HEK293 (cell line): ENCODE data around the gene ZNF140.

Experiments used
- GLIS2 ChIP-seq: fragments of 450-650 bp; formaldehyde crosslinking; IDR thresholded peaks from 2 replicates; pipeline ENCODE4 v1.5.1; 2016; ENCODE audit warnings: missing biosample characterization, missing genetic modification characterization
- SCRT2 ChIP-seq: fragments of 450-650 bp; formaldehyde crosslinking; IDR thresholded peaks from 2 replicates; pipeline ENCODE4 v1.5.1; 2016; ENCODE audit warnings: missing biosample characterization, missing genetic modification characterization
- WT1 ChIP-seq: fragments of 450-650 bp; formaldehyde crosslinking; IDR thresholded peaks from 2 replicates; pipeline ENCODE4 v1.5.1; 2016; ENCODE audit warnings: missing biosample characterization, missing genetic modification characterization
- ZBTB1 ChIP-seq: fragments of 450-650 bp; formaldehyde crosslinking; IDR thresholded peaks from 2 replicates; pipeline ENCODE4 v1.5.1; 2016; ENCODE audit warnings: missing biosample characterization, missing genetic modification characterization
- ZEB2 ChIP-seq: fragments of 450-650 bp; formaldehyde crosslinking; IDR thresholded peaks from 2 replicates; pipeline ENCODE4 v1.5.1; 2016; ENCODE audit warnings: missing biosample characterization, missing genetic modification characterization
- ZNF140 ChIP-seq: fragments of 450-650 bp; formaldehyde crosslinking; IDR thresholded peaks from 2 replicates; pipeline ENCODE4 v1.5.1; 2016; ENCODE audit warnings: missing biosample characterization, missing genetic modification characterization
- ZNF2 ChIP-seq: fragments of 450-650 bp; formaldehyde crosslinking; IDR thresholded peaks from 2 replicates; pipeline ENCODE4 v1.5.1; 2016; ENCODE audit warnings: missing biosample characterization, missing genetic modification characterization
- ZNF214 ChIP-seq: fragments of 450-650 bp; formaldehyde crosslinking; IDR thresholded peaks from 2 replicates; pipeline ENCODE4 v1.5.1; 2017; ENCODE audit warnings: missing biosample characterization, mild to moderate bottlenecking, missing genetic modification characterization, borderline replicate concordance
- ZNF23 ChIP-seq: fragments of 450-650 bp; formaldehyde crosslinking; IDR thresholded peaks from 2 replicates; pipeline ENCODE4 v1.5.1; 2016; ENCODE audit warnings: missing biosample characterization, missing genetic modification characterization, borderline replicate concordance
- ZNF292 ChIP-seq: fragments of 450-650 bp; formaldehyde crosslinking; IDR thresholded peaks from 2 replicates; pipeline ENCODE4 v1.5.1; 2016; ENCODE audit warnings: low read depth, missing biosample characterization, missing genetic modification characterization, borderline replicate concordance
- ZNF341 ChIP-seq: fragments of 450-650 bp; formaldehyde crosslinking; IDR thresholded peaks from 2 replicates; pipeline ENCODE4; 2016; ENCODE audit warnings: low read depth, missing biosample characterization, missing genetic modification characterization
- ZNF423 ChIP-seq: fragments of 450-650 bp; formaldehyde crosslinking; IDR thresholded peaks from 2 replicates; pipeline ENCODE4 v1.5.1; 2016; ENCODE audit warnings: missing biosample characterization, missing genetic modification characterization
- ZNF473 ChIP-seq: fragments of 450-650 bp; formaldehyde crosslinking; IDR thresholded peaks from 2 replicates; pipeline ENCODE4 v1.5.1; 2017; ENCODE audit warnings: missing biosample characterization, missing genetic modification characterization
- ZNF555 ChIP-seq: fragments of 450-650 bp; formaldehyde crosslinking; conservative IDR thresholded peaks from 2 replicates; pipeline ENCODE4 v1.5.1; 2017; ENCODE audit warnings: missing biosample characterization, mild to moderate bottlenecking, missing genetic modification characterization, inconsistent platforms
- ZNF560 ChIP-seq: fragments of 450-650 bp; formaldehyde crosslinking; IDR thresholded peaks from 2 replicates; pipeline ENCODE4 v1.5.1; 2017; ENCODE audit warnings: missing biosample characterization, missing genetic modification characterization, borderline replicate concordance
- ZNF585B ChIP-seq: fragments of 450-650 bp; formaldehyde crosslinking; IDR thresholded peaks from 2 replicates; pipeline ENCODE4 v1.5.1; 2016; ENCODE audit warnings: missing biosample characterization, missing genetic modification characterization
- ZNF654 ChIP-seq: fragments of 450-650 bp; formaldehyde crosslinking; IDR thresholded peaks from 2 replicates; pipeline ENCODE4 v1.5.1; 2016; ENCODE audit warnings: low read depth, missing biosample characterization, missing genetic modification characterization
- ZNF658 ChIP-seq: fragments of 450-650 bp; formaldehyde crosslinking; IDR thresholded peaks from 2 replicates; pipeline ENCODE4; 2016; ENCODE audit warnings: missing biosample characterization, missing genetic modification characterization
- ZNF664 ChIP-seq: fragments of 450-650 bp; formaldehyde crosslinking; IDR thresholded peaks from 2 replicates; pipeline ENCODE4 v1.5.1; 2016; ENCODE audit warnings: missing biosample characterization, missing genetic modification characterization
- ZNF791 ChIP-seq: fragments of 450-650 bp; formaldehyde crosslinking; IDR thresholded peaks from 2 replicates; pipeline ENCODE4 v1.5.1; 2016; ENCODE audit warnings: missing biosample characterization, missing genetic modification characterization
- TF ChIP-seq, protein P1 (sequence below): fragments of 450-650 bp; formaldehyde crosslinking; IDR thresholded peaks from 2 replicates; pipeline ENCODE4 v1.5.1; 2016; ENCODE audit warnings: missing biosample characterization, missing genetic modification characterization
- TF ChIP-seq, protein P2 (sequence below): fragments of 450-650 bp; formaldehyde crosslinking; optimal IDR thresholded peaks from 2 replicates; pipeline ENCODE3; 2016; ENCODE audit warnings: missing biosample characterization, mild to moderate bottlenecking, missing genetic modification characterization
- TF ChIP-seq, protein P3 (sequence below): fragments of 450-650 bp; IDR thresholded peaks from 2 replicates; pipeline ENCODE4 v1.5.1; 2018; ENCODE audit warnings: missing biosample characterization, missing genetic modification characterization
- TF ChIP-seq, protein P4 (sequence below): sonication (generic); formaldehyde crosslinking; IDR thresholded peaks from 2 replicates; pipeline ENCODE4 v1.8.1; 2022; ENCODE audit warnings: mild to moderate bottlenecking, moderate library complexity, missing genetic modification reagents
- TF ChIP-seq, protein P5 (sequence below): fragments of 450-650 bp; formaldehyde crosslinking; IDR thresholded peaks from 2 replicates; pipeline ENCODE4 v1.5.1; 2016; ENCODE audit warnings: missing biosample characterization, missing genetic modification characterization
- TF ChIP-seq, protein P6 (sequence below): fragments of 450-650 bp; formaldehyde crosslinking; IDR thresholded peaks from 2 replicates; pipeline ENCODE4 v1.5.1; 2016; ENCODE audit warnings: missing biosample characterization, missing genetic modification characterization, borderline replicate concordance
- TF ChIP-seq, protein P7 (sequence below): fragments of 450-650 bp; formaldehyde crosslinking; IDR thresholded peaks from 2 replicates; pipeline ENCODE4 v1.5.1; 2017; ENCODE audit warnings: missing biosample characterization, missing genetic modification characterization

ZNF140 gene

DNA sequence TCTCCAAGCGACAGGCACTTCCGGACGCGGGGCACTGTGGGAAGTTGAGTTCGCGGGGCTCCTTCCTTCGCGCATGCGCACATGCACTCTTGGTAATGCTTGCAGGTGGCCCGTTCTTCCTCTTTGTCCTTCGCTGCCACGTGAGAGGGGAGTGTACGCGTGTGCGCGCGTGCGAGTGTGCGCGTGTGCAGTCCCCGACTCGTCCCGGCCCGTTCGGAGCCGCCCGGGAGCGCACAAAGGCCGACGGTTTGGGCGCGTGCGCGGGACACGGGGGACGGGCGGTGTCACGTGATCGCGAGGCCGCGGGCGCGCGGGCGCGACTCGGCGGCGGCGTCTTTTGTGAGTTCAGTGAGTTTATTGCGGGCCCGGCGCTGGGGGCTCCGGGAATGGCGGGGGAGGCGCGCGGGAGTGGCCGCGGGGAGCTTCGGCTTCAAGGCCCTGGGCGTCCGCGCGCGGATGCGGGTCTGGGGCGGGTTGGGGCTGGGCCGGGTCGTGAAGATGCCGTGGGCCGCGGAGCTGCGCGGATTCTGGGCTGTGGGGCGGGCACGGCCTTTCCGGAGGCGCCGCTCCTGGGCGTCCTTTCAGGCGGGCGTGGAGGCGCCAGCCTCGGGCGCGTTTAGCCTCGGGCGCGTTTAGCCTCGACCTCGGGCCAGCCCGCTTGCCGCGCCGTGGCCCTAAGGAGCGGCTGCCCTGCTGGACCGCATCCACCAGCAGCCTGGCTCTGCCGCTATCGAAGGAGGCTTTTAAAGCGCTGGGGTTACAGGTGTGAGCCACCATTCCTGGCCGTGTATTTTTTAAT, 43.3 kb upstream of the ZNF140 start, which contains the start of gene ZNF84 (continued):
- TF ChIP-seq ZNF2 (tag by site-specific recombination) (no peak), ZEB2 (tag by site-specific recombination) (peak; percentile 44; the same call in 1 of the 2 replicates), ZNF654 (tag by site-specific recombination) (no peak), ZNF23 (no peak), ZNF214 (tag by site-specific recombination) (no peak), ZNF664 (tag by site-specific recombination) (no peak), ZNF292 (no peak), ZNF473 (tag by site-specific recombination) (no peak), SCRT2 (peak; percentile 63), ZNF791 (tag by site-specific recombination) (no peak), ZNF423 (no peak), ZNF140 (tag by site-specific recombination) (no peak), ZNF658 (tag by site-specific recombination) (no peak), ZNF555 (tag by site-specific recombination) (no peak), ZBTB1 (tag by site-specific recombination) (no peak), ZNF585B (tag by site-specific recombination) (no peak), WT1 (no peak), ZNF560 (no peak), GLIS2 (tag by site-specific recombination) (peak; percentile 40; the same call in 1 of the 2 replicates), ZNF341 (tag by site-specific recombination) (peak; percentile 48; the same call in 1 of the 2 replicates)
- TF ChIP-seq, protein P1, sequence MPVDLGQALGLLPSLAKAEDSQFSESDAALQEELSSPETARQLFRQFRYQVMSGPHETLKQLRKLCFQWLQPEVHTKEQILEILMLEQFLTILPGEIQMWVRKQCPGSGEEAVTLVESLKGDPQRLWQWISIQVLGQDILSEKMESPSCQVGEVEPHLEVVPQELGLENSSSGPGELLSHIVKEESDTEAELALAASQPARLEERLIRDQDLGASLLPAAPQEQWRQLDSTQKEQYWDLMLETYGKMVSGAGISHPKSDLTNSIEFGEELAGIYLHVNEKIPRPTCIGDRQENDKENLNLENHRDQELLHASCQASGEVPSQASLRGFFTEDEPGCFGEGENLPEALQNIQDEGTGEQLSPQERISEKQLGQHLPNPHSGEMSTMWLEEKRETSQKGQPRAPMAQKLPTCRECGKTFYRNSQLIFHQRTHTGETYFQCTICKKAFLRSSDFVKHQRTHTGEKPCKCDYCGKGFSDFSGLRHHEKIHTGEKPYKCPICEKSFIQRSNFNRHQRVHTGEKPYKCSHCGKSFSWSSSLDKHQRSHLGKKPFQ (tag by site-specific recombination) = no peak
- TF ChIP-seq, protein P2, sequence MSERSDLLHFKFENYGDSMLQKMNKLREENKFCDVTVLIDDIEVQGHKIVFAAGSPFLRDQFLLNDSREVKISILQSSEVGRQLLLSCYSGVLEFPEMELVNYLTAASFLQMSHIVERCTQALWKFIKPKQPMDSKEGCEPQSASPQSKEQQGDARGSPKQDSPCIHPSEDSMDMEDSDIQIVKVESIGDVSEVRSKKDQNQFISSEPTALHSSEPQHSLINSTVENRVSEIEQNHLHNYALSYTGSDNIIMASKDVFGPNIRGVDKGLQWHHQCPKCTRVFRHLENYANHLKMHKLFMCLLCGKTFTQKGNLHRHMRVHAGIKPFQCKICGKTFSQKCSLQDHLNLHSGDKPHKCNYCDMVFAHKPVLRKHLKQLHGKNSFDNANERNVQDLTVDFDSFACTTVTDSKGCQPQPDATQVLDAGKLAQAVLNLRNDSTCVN (tag by site-specific recombination) = peak; percentile 99
- TF ChIP-seq, protein P3, sequence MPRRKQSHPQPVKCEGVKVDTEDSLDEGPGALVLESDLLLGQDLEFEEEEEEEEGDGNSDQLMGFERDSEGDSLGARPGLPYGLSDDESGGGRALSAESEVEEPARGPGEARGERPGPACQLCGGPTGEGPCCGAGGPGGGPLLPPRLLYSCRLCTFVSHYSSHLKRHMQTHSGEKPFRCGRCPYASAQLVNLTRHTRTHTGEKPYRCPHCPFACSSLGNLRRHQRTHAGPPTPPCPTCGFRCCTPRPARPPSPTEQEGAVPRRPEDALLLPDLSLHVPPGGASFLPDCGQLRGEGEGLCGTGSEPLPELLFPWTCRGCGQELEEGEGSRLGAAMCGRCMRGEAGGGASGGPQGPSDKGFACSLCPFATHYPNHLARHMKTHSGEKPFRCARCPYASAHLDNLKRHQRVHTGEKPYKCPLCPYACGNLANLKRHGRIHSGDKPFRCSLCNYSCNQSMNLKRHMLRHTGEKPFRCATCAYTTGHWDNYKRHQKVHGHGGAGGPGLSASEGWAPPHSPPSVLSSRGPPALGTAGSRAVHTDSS (tag by site-specific recombination) = 0 out of 2 replicates have a peak, but pooled peaks have one; percentile 5
- TF ChIP-seq, protein P4, sequence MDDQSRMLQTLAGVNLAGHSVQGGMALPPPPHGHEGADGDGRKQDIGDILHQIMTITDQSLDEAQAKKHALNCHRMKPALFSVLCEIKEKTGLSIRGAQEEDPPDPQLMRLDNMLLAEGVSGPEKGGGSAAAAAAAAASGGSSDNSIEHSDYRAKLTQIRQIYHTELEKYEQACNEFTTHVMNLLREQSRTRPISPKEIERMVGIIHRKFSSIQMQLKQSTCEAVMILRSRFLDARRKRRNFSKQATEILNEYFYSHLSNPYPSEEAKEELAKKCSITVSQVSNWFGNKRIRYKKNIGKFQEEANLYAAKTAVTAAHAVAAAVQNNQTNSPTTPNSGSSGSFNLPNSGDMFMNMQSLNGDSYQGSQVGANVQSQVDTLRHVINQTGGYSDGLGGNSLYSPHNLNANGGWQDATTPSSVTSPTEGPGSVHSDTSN (CRISPR knock-in tag) = no peak
- TF ChIP-seq, protein P5, sequence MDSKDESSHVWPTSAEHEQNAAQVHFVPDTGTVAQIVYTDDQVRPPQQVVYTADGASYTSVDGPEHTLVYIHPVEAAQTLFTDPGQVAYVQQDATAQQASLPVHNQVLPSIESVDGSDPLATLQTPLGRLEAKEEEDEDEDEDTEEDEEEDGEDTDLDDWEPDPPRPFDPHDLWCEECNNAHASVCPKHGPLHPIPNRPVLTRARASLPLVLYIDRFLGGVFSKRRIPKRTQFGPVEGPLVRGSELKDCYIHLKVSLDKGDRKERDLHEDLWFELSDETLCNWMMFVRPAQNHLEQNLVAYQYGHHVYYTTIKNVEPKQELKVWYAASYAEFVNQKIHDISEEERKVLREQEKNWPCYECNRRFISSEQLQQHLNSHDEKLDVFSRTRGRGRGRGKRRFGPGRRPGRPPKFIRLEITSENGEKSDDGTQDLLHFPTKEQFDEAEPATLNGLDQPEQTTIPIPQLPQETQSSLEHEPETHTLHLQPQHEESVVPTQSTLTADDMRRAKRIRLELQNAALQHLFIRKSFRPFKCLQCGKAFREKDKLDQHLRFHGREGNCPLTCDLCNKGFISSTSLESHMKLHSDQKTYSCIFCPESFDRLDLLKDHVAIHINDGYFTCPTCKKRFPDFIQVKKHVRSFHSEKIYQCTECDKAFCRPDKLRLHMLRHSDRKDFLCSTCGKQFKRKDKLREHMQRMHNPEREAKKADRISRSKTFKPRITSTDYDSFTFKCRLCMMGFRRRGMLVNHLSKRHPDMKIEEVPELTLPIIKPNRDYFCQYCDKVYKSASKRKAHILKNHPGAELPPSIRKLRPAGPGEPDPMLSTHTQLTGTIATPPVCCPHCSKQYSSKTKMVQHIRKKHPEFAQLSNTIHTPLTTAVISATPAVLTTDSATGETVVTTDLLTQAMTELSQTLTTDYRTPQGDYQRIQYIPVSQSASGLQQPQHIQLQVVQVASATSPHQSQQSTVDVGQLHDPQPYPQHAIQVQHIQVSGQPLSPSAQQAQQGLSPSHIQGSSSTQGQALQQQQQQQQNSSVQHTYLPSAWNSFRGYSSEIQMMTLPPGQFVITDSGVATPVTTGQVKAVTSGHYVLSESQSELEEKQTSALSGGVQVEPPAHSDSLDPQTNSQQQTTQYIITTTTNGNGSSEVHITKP (tag by site-specific recombination) = no peak
- TF ChIP-seq, protein P6, sequence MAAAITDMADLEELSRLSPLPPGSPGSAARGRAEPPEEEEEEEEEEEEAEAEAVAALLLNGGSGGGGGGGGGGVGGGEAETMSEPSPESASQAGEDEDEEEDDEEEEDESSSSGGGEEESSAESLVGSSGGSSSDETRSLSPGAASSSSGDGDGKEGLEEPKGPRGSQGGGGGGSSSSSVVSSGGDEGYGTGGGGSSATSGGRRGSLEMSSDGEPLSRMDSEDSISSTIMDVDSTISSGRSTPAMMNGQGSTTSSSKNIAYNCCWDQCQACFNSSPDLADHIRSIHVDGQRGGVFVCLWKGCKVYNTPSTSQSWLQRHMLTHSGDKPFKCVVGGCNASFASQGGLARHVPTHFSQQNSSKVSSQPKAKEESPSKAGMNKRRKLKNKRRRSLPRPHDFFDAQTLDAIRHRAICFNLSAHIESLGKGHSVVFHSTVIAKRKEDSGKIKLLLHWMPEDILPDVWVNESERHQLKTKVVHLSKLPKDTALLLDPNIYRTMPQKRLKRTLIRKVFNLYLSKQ = no peak
- TF ChIP-seq, protein P7, sequence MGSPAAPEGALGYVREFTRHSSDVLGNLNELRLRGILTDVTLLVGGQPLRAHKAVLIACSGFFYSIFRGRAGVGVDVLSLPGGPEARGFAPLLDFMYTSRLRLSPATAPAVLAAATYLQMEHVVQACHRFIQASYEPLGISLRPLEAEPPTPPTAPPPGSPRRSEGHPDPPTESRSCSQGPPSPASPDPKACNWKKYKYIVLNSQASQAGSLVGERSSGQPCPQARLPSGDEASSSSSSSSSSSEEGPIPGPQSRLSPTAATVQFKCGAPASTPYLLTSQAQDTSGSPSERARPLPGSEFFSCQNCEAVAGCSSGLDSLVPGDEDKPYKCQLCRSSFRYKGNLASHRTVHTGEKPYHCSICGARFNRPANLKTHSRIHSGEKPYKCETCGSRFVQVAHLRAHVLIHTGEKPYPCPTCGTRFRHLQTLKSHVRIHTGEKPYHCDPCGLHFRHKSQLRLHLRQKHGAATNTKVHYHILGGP (tag by site-specific recombination) = no peak
